ENCODE measurements around the gene GOT1. TPM values are rescaled to one million over a fixed set of nuclear protein-coding genes. Genes with fewer than 3 reads are reported as not detected.

GOT1 gene
- total RNA-seq, 3 donors from 2014 or later: 56.7 to 105 (median 101) TPM

GRCh38 chr10:99429517-99430095 is 818 bp downstream of the GOT1 start:
- Histone ChIP-seq H3K4me3 (peak overlapping the region; percentile 70), H3K36me3 (ENCODE audit: low read depth) (peaks cover 5% of the 10 kb centered on the region), H3K4me1 (ENCODE audit: low read depth) (no peaks in the 10 kb centered on the region), H3K9me3 (no peaks in the 10 kb centered on the region)
- intact Hi-C loops (cut with DNase I, micrococcal nuclease): loop anchor here (5.0 to 10.0 kb wide), 3 partner anchors 108 to 185 kb away; no protein-coding TSS in a partner anchor
- no peak for ATAC-seq
- DNase-seq: no peak
- TF ChIP-seq CTCF (IDR thresholded peaks at IDR 0.05): no peak

GRCh38 chr10:99427566-99428190 is 2.7 kb downstream of the GOT1 start:
- no peak overlapping the region for H3K4me3 ChIP-seq
- DNase-seq: no peak
- no peaks in the 10 kb centered on the region for H3K4me1 ChIP-seq (ENCODE audit: low read depth)
- intact Hi-C loops (cut with DNase I, micrococcal nuclease): no loop called here
- ATAC-seq: no peak
- no peaks in the 10 kb centered on the region for H3K9me3 ChIP-seq
- no peak for TF ChIP-seq CTCF (IDR thresholded peaks at IDR 0.05)
- H3K36me3 ChIP-seq (ENCODE audit: low read depth): peaks cover 5% of the 10 kb centered on the region

GRCh38 chr10:99426689-99427088 is 3.7 kb downstream of the GOT1 start:
- Histone ChIP-seq H3K4me3 (no peak overlapping the region), H3K4me1 (ENCODE audit: low read depth) (no peaks in the 10 kb centered on the region), H3K9me3 (no peaks in the 10 kb centered on the region), H3K36me3 (ENCODE audit: low read depth) (peaks cover 5% of the 10 kb centered on the region)
- ATAC-seq (no peak), DNase-seq (no peak)
- no peak for TF ChIP-seq CTCF (IDR thresholded peaks at IDR 0.05)
- intact Hi-C loops (cut with DNase I, micrococcal nuclease): no loop called here

GRCh38 chr10:99425204-99425603 is 5.2 kb downstream of the GOT1 start:
- no peaks in the 10 kb centered on the region for H3K36me3 ChIP-seq (ENCODE audit: low read depth)
- no peak for TF ChIP-seq CTCF (IDR thresholded peaks at IDR 0.05)
- intact Hi-C loops (cut with DNase I, micrococcal nuclease): no loop called here
- no peak overlapping the region for H3K4me3 ChIP-seq
- H3K4me1 ChIP-seq (ENCODE audit: low read depth): no peaks in the 10 kb centered on the region
- no peak for DNase-seq
- H3K9me3 ChIP-seq: no peaks in the 10 kb centered on the region
- no peak for ATAC-seq

GRCh38 chr10:99424656-99425055 is 5.8 kb downstream of the GOT1 start:
- intact Hi-C loops (cut with DNase I, micrococcal nuclease): no loop called here

More at GRCh38 chr10:99424656-99425055, 5.8 kb downstream of the GOT1 start:
- DNase-seq (no peak), ATAC-seq (no peak)
- Histone ChIP-seq H3K4me1 (ENCODE audit: low read depth) (no peaks in the 10 kb centered on the region), H3K36me3 (ENCODE audit: low read depth) (no peaks in the 10 kb centered on the region), H3K4me3 (no peak overlapping the region), H3K9me3 (no peaks in the 10 kb centered on the region)
- TF ChIP-seq CTCF (IDR thresholded peaks at IDR 0.05): no peak

Measured in mucosa of descending colon (tissue), 3 donors.